Neutrophil (primary cell): Measurements from ENCODE around the gene CSF2.

Experiments used
- H3K27ac ChIP-seq: fragments of 200-600 bp; sonication (generic); 2 replicates; pipeline ENCODE4 v1.5.1; 2016; ENCODE audit warnings: mild to moderate bottlenecking, moderate library complexity
- H3K27me3 ChIP-seq: fragments of 200-600 bp; sonication (generic); 2 replicates; pipeline ENCODE4 v1.6.0; 2016; ENCODE audit warnings: mild to moderate bottlenecking
- H3K36me3 ChIP-seq: fragments of 200-600 bp; sonication (generic); 2 replicates; pipeline ENCODE4 v1.5.1; 2017
- H3K4me1 ChIP-seq, 2 experiments: fragments of 200-600 bp in 1 of 2; sonication (generic) in 1 of 2; 1 replicate in 1 of 2; 2 replicates in 1 of 2; pipeline versions ENCODE4 v1.5.1 to v1.6.1; 2013 to 2016; ENCODE audit warnings: low read depth in 1 of 2, low read length in 1 of 2, mild to moderate bottlenecking in 1 of 2, moderate library complexity in 1 of 2; ENCODE audit not compliant: control insufficient read depth in 1 of 2, insufficient read depth in 1 of 2
- H3K4me3 ChIP-seq, 2 experiments: fragments of 200-600 bp in 1 of 2; sonication (generic) in 1 of 2; 1 replicate in 1 of 2; 2 replicates in 1 of 2; pipeline ENCODE4 v1.5.1; 2013 to 2016; ENCODE audit warnings: low read depth in 1 of 2, low read length in 1 of 2, mild to moderate bottlenecking in 1 of 2, moderate library complexity in 1 of 2
- H3K9me3 ChIP-seq: fragments of 200-600 bp; sonication (generic); 2 replicates; pipeline ENCODE4 v1.5.1; 2016
- TF ChIP-seq, protein P1 (sequence below): fragments of 200-600 bp; sonication (generic); IDR thresholded peaks from 2 replicates; pipeline ENCODE4 v1.5.1; 2016; ENCODE audit warnings: antibody characterized with exemption

The CSF2 gene

DNA sequence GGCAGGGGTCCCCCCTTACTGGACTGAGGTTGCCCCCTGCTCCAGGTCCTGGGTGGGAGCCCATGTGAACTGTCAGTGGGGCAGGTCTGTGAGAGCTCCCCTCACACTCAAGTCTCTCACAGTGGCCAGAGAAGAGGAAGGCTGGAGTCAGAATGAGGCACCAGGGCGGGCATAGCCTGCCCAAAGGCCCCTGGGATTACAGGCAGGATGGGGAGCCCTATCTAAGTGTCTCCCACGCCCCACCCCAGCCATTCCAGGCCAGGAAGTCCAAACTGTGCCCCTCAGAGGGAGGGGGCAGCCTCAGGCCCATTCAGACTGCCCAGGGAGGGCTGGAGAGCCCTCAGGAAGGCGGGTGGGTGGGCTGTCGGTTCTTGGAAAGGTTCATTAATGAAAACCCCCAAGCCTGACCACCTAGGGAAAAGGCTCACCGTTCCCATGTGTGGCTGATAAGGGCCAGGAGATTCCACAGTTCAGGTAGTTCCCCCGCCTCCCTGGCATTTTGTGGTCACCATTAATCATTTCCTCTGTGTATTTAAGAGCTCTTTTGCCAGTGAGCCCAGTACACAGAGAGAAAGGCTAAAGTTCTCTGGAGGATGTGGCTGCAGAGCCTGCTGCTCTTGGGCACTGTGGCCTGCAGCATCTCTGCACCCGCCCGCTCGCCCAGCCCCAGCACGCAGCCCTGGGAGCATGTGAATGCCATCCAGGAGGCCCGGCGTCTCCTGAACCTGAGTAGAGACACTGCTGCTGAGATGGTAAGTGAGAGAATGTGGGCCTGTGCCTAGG, at the start of gene CSF2:
CSF2 (plus strand) TSS at position 559 of the 783 bp plus-strand sequence; CDS start at position 594, 35 bp downstream.
- Histone ChIP-seq H3K27ac (no peak within 1 kb of the TSS), H3K4me1 (peaks cover 0 to 4% of the 10 kb centered on the region in 2 experiments), H3K36me3 (no peaks in the 10 kb centered on the region), H3K9me3 (no peaks in the 10 kb centered on the region), H3K27me3 (peaks cover 37% of the 10 kb centered on the region), H3K4me3 (no peak within 1 kb of the TSS)
- TF ChIP-seq, protein P1, sequence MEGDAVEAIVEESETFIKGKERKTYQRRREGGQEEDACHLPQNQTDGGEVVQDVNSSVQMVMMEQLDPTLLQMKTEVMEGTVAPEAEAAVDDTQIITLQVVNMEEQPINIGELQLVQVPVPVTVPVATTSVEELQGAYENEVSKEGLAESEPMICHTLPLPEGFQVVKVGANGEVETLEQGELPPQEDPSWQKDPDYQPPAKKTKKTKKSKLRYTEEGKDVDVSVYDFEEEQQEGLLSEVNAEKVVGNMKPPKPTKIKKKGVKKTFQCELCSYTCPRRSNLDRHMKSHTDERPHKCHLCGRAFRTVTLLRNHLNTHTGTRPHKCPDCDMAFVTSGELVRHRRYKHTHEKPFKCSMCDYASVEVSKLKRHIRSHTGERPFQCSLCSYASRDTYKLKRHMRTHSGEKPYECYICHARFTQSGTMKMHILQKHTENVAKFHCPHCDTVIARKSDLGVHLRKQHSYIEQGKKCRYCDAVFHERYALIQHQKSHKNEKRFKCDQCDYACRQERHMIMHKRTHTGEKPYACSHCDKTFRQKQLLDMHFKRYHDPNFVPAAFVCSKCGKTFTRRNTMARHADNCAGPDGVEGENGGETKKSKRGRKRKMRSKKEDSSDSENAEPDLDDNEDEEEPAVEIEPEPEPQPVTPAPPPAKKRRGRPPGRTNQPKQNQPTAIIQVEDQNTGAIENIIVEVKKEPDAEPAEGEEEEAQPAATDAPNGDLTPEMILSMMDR = no peak

DNA sequence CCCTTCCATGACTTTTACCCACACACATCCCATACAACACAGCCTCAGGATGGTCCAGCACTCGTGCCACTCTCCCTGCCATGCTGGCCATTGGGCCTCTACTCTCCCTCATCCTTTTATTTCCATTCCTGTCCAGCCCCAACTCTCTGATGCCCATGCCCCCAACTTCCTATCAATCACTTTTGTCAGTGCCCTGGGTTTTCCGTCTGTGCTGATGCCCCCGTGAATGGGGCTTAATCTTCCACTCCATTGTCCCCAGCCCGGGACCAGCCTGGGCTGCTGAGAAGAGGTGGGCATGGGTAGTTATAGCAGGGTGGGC, 49.5 kb upstream of the CSF2 start:
- H3K27ac ChIP-seq = no peak overlapping the region
- no peaks in the 10 kb centered on the region for H3K4me1 ChIP-seq
- H3K4me3 ChIP-seq = no peak overlapping the region
- no peaks in the 10 kb centered on the region for H3K9me3 ChIP-seq
- peaks cover 56% of the 10 kb centered on the region for H3K27me3 ChIP-seq
- no peaks in the 10 kb centered on the region for H3K36me3 ChIP-seq
- TF ChIP-seq, protein P1 = no peak

DNA sequence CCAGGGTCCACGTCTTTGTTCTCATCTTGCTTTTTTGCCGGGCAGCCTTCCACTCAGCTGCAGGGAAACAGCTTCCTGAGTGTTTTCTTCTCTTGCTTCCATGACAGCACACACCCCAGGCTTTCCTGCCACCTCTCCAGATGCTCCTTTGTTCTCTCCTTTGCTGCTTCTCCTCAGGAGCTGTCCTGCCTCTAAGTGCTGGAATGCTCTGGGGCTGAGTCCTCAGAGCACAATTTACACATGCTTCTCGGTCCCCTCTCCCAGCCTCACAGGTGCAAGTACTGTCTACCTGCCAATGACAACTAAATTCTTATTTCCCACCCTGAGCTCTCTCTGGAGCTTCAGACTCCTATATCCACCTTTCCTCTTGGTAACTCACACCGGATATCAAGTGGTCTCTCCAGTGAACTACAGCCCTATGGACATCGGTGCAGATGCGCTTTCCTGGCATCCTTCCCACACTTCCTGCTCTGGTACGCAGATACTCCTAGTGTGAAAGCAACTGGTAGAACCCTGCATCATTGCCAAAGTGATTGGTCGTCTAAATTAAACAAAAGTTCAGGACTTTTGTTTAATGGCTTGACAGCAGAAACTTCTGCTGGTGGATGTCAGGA, 48.7 kb upstream of the CSF2 start:
- Histone ChIP-seq H3K36me3 (no peaks in the 10 kb centered on the region), H3K4me1 (no peaks in the 10 kb centered on the region), H3K27me3 (peaks cover 48% of the 10 kb centered on the region), H3K9me3 (no peaks in the 10 kb centered on the region), H3K4me3 (no peak overlapping the region), H3K27ac (no peak overlapping the region)
- TF ChIP-seq, protein P1 = no peak

DNA sequence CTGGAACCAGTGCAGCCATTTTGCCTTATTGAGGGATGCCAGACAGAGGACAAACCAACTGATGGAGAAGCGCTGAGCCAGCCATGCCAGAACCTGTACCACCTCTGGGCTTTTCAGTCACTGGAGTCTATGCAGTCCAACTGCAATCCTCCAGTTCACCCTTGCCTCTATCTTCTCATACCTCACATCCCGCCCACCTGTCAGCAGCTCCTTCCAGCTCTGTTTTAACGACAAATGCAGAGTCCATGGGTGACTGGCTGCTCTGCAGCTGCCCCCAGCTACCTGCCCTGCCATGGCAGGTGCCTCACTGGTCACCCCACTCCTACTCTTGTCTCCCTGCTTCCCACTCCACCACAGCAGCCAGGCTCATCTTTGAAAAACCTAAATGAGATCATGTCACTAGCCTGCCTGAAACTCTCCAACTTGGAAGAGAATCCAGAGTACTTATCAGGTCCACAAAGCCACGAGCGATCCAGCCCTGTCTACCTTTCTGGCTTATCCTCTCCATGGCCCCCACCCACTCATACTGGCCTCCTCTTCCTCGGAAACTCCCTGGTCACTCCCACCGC, 48.1 kb upstream of the CSF2 start:
- peaks cover 42% of the 10 kb centered on the region for H3K27me3 ChIP-seq
- no peaks in the 10 kb centered on the region for H3K4me1 ChIP-seq
- no peaks in the 10 kb centered on the region for H3K9me3 ChIP-seq
- no peaks in the 10 kb centered on the region for H3K36me3 ChIP-seq
- no peak overlapping the region for H3K4me3 ChIP-seq
- no peak overlapping the region for H3K27ac ChIP-seq
- TF ChIP-seq, protein P1 = no peak

DNA sequence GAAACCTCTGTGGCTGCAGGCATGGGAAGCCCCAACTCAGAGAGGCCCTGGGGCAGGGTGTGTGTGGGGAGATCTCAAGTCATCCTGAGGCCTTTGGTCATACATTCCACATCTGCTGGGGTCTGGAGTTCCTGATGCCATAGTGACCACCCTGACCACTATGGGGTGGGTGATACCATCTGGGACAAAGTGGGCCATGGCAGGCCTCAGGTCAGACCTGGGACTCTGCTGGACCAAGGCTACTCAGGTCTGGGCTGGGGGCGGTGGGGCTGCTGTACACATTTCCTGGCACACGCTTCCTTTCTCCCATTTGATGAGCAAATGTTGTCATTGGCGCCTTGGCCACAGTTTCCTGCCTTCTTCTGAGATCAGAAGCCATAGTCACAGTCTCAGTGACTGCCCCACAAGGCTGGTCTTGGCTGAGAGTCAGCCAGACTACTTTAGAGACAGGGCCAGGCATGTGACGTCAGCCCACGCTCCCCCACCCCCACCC, 47.0 kb upstream of the CSF2 start:
- H3K4me3 ChIP-seq = no peak overlapping the region
- H3K4me1 ChIP-seq = no peaks in the 10 kb centered on the region
- H3K9me3 ChIP-seq = no peaks in the 10 kb centered on the region
- no peaks in the 10 kb centered on the region for H3K36me3 ChIP-seq
- no peak overlapping the region for H3K27ac ChIP-seq
- peaks cover 33% of the 10 kb centered on the region for H3K27me3 ChIP-seq
- TF ChIP-seq, protein P1 = no peak
